ENCODE data around the gene SRL. TPM values are rescaled to one million over a fixed set of nuclear protein-coding genes. Genes with fewer than 3 reads are reported as not detected.
A peak's percentile ranks its signal among the peaks of the same experiment; 100 is the strongest.

The SRL gene
- total and polyA plus RNA-seq, 2 of the 8 experiments (the other 6 are each of a cell fraction or from before 2014, with no cell fraction given) = 0.05 TPM; not detected in 1

- TF ChIP-seq CHD7 (IDR thresholded peaks at IDR 0.05; ENCODE audit: insufficient replicate concordance, low read length) = no peak
- TF ChIP-seq, protein P1, sequence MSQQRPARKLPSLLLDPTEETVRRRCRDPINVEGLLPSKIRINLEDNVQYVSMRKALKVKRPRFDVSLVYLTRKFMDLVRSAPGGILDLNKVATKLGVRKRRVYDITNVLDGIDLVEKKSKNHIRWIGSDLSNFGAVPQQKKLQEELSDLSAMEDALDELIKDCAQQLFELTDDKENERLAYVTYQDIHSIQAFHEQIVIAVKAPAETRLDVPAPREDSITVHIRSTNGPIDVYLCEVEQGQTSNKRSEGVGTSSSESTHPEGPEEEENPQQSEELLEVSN (IDR thresholded peaks at IDR 0.05) = no peak
- 0 out of 2 replicates have a peak, but pooled peaks have one; percentile 43 for TF ChIP-seq GABPA (IDR thresholded peaks at IDR 0.05; ENCODE audit: borderline replicate concordance, insufficient read depth, low read length)
- TF ChIP-seq RNF2 (IDR thresholded peaks at IDR 0.05; ENCODE audit: borderline replicate concordance, low read depth, low read length, missing control alignments, poor library complexity, severe bottlenecking) = no peak
- TF ChIP-seq NANOG (IDR thresholded peaks at IDR 0.05; ENCODE audit: insufficient read depth, low read depth, low read length, poor library complexity, severe bottlenecking) = no peak
- no peak for TF ChIP-seq SIRT6 (IDR thresholded peaks at IDR 0.05; ENCODE audit: low read length)
- TF ChIP-seq TEAD4 (IDR thresholded peaks at IDR 0.05; ENCODE audit: low read depth, low read length) = peak; percentile 75
- peak; percentile 65 for TF ChIP-seq POLR2AphosphoS5 (IDR thresholded peaks at IDR 0.05; ENCODE audit: low read depth, low read length)
- no peak for TF ChIP-seq CTBP2 (IDR thresholded peaks at IDR 0.05; ENCODE audit: borderline replicate concordance, insufficient read depth, insufficient read length, low read length)
Observed at GRCh38 chr16:4273858-4274311, 32.0 kb upstream of the SRL start (continued).

Data from H1 (cell line).